Activated CD8-positive, alpha-beta T cell treated with anti-CD3 and anti-CD28 coated beads for 36 hours (primary cell): ENCODE measurements around the gene CASQ1. TPM values are rescaled to one million over a fixed set of nuclear protein-coding genes. Genes with fewer than 3 reads are reported as not detected.
A peak's percentile ranks its signal among the peaks of the same experiment; 100 is the strongest.

Experiments
- ATAC-seq: fragments of 200-7000 bp; cut with Tn5 transposase; one replicate; pipeline ENCODE4 v1.10.0; 2021; ENCODE audit warnings: mild to moderate bottlenecking, moderate library complexity
- CTCF ChIA-PET: fragments of 350-600 bp; sonication (Branson Sonifier 250); formaldehyde crosslinking; loops from one replicate; lab custom pipeline; 2021; ENCODE audit warnings: antibody characterized with exemption; lab: Charles Lee
- POLR2A ChIA-PET: fragments of 350-600 bp; sonication (Branson Sonifier 250); formaldehyde crosslinking; loops from one replicate; lab custom pipeline; 2021; ENCODE audit warnings: antibody characterized with exemption; lab: Charles Lee
- DNase-seq: peaks from one replicate; pipeline ENCODE4 v3.0.0-alpha.2; 2020
- H3K27ac Mint-ChIP-seq: one replicate; pipeline ENCODE4 v1.8.0; 2021; ENCODE audit warnings: mild to moderate bottlenecking, mixed read lengths
- H3K27me3 Mint-ChIP-seq: one replicate; pipeline ENCODE4 v1.8.0; 2021; ENCODE audit warnings: mixed read lengths
- H3K36me3 Mint-ChIP-seq: one replicate; pipeline ENCODE4 v1.8.0; 2021; ENCODE audit warnings: low read depth, mixed read lengths
- H3K4me1 Mint-ChIP-seq: one replicate; pipeline ENCODE4 v1.8.0; 2021; ENCODE audit warnings: low read depth, mixed read lengths
- H3K4me3 Mint-ChIP-seq: one replicate; pipeline ENCODE4 v1.8.0; 2021; ENCODE audit warnings: mild to moderate bottlenecking, moderate library complexity, mixed read lengths
- H3K9me3 Mint-ChIP-seq: one replicate; pipeline ENCODE4 v1.8.0; 2021; ENCODE audit warnings: mixed read lengths
- CTCF ChIP-seq: fragments of 200-600 bp; IDR thresholded peaks from one replicate; pipeline ENCODE4 v1.8.0; 2022; ENCODE audit warnings: antibody characterized with exemption, mild to moderate bottlenecking
- intact Hi-C: fragments of 100-400 bp; cut with micrococcal nuclease; formaldehyde crosslinking; loops from one replicate; pipeline ENCODE4 v1.10.0; 2022
- total RNA-seq, 2 experiments: library from RNA; stranded (reverse); gene quantifications; one replicate each; pipeline ENCODE4 v1.2.3, GENCODE V29; 2021

The CASQ1 gene
- total RNA-seq, 2 experiments from 2014 or later = not detected

- CTCF ChIA-PET = interaction anchor here (1.0 to 3.2 kb wide), 5 partner anchors 24 to 221 kb away, joined by 3 to 18 read pairs (median 5); no protein-coding TSS in a partner anchor
- POLR2A ChIA-PET = no interaction called here
- H3K36me3 Mint-ChIP-seq = peaks cover 22% of the 10 kb centered on the region
- no peak for ATAC-seq
- H3K4me3 Mint-ChIP-seq = no peak overlapping the region
- TF ChIP-seq CTCF = no peak
- intact Hi-C loops = no loop called here
- DNase-seq = no peak
- no peaks in the 10 kb centered on the region for H3K27me3 Mint-ChIP-seq
- no peaks in the 10 kb centered on the region for H3K4me1 Mint-ChIP-seq
- no peak overlapping the region for H3K27ac Mint-ChIP-seq
- no peaks in the 10 kb centered on the region for H3K9me3 Mint-ChIP-seq
Measured at GRCh38 chr1:160227561-160227960, 37.2 kb downstream of the CASQ1 start.

GRCh38 chr1:160228431-160228830, 38.1 kb downstream of the CASQ1 start:
- DNase-seq (no peak), ATAC-seq (no peak)
- Mint-ChIP-seq H3K27ac (no peak overlapping the region), H3K4me1 (peaks cover 2% of the 10 kb centered on the region), H3K4me3 (no peak overlapping the region), H3K36me3 (peaks cover 19% of the 10 kb centered on the region), H3K27me3 (no peaks in the 10 kb centered on the region), H3K9me3 (no peaks in the 10 kb centered on the region)
- intact Hi-C loops = no loop called here
- TF ChIP-seq CTCF = no peak
- CTCF ChIA-PET = interaction anchor here (0.6 to 3.2 kb wide), 7 partner anchors 23 to 150 kb away, joined by 3 to 18 read pairs (median 5); no protein-coding TSS in a partner anchor
- POLR2A ChIA-PET = interaction anchor here (0.8 to 2.1 kb wide), 3 partner anchors 8 to 63 kb away, joined by 3 to 9 read pairs (median 3); no protein-coding TSS in a partner anchor

- peaks cover 33% of the 10 kb centered on the region for H3K36me3 Mint-ChIP-seq
- peaks cover 17% of the 10 kb centered on the region for H3K4me1 Mint-ChIP-seq
- TF ChIP-seq CTCF = no peak
- no peak overlapping the region for H3K4me3 Mint-ChIP-seq
- intact Hi-C loops = no loop called here
- H3K27ac Mint-ChIP-seq = no peak overlapping the region
- H3K27me3 Mint-ChIP-seq = no peaks in the 10 kb centered on the region
- ATAC-seq (no peak), DNase-seq (no peak)
- CTCF ChIA-PET = interaction anchor here (1.2 to 2.4 kb wide), 8 partner anchors 13 to 186 kb away, joined by 3 to 10 read pairs (median 4); no protein-coding TSS in a partner anchor
- no peaks in the 10 kb centered on the region for H3K9me3 Mint-ChIP-seq
- POLR2A ChIA-PET = interaction anchor here (0.7 kb wide), 2 partner anchors 29 to 99 kb away, joined by 3 read pairs; no protein-coding TSS in a partner anchor
Measured at GRCh38 chr1:160232911-160233310, 42.5 kb downstream of the CASQ1 start.

GRCh38 chr1:160236806-160237205, 46.4 kb downstream of the CASQ1 start:
- no peak for TF ChIP-seq CTCF
- POLR2A ChIA-PET = interaction anchor here (0.6 kb wide), 1 partner anchor 17 kb away, joined by 3 read pairs; no protein-coding TSS in a partner anchor
- Mint-ChIP-seq H3K27me3 (no peaks in the 10 kb centered on the region), H3K4me3 (no peak overlapping the region), H3K9me3 (no peaks in the 10 kb centered on the region), H3K27ac (peak overlapping the region; percentile 45), H3K4me1 (peaks cover 17% of the 10 kb centered on the region), H3K36me3 (peaks cover 39% of the 10 kb centered on the region)
- CTCF ChIA-PET = no interaction called here
- intact Hi-C loops = no loop called here
- no peak for DNase-seq
- ATAC-seq = no peak

- H3K9me3 Mint-ChIP-seq = no peaks in the 10 kb centered on the region
- intact Hi-C loops = no loop called here
- H3K27me3 Mint-ChIP-seq = no peaks in the 10 kb centered on the region
- no peak for DNase-seq
- CTCF ChIA-PET = interaction anchor here (7.7 kb wide), 1 partner anchor 53 kb away, joined by 42 read pairs; no protein-coding TSS in a partner anchor
- H3K27ac Mint-ChIP-seq = no peak overlapping the region
- TF ChIP-seq CTCF = no peak
- no peak overlapping the region for H3K4me3 Mint-ChIP-seq
- H3K4me1 Mint-ChIP-seq = peaks cover 17% of the 10 kb centered on the region
- no peak for ATAC-seq
- POLR2A ChIA-PET = interaction anchor here (0.6 to 1.1 kb wide), 2 partner anchors 18 to 31 kb away, joined by 3 read pairs; no protein-coding TSS in a partner anchor
- peaks cover 42% of the 10 kb centered on the region for H3K36me3 Mint-ChIP-seq
Measured at GRCh38 chr1:160237558-160237957, 47.2 kb downstream of the CASQ1 start.
